B cell (primary cell): ENCODE measurements around the gene SPATA32.

Experiments
- EZH2 ChIP-seq: IDR thresholded peaks from 2 replicates; pipeline ENCODE4 v1.6.1; 2012; ENCODE audit warnings: borderline replicate concordance, low read depth, mild to moderate bottlenecking, moderate library complexity, low read length; ENCODE audit not compliant: insufficient read depth, poor library complexity, severe bottlenecking
- TF ChIP-seq, protein P1 (sequence below): fragments of 200-600 bp; IDR thresholded peaks from one replicate; pipeline ENCODE4 v1.8.0; 2022; ENCODE audit warnings: antibody characterized with exemption, mild to moderate bottlenecking

DNA sequence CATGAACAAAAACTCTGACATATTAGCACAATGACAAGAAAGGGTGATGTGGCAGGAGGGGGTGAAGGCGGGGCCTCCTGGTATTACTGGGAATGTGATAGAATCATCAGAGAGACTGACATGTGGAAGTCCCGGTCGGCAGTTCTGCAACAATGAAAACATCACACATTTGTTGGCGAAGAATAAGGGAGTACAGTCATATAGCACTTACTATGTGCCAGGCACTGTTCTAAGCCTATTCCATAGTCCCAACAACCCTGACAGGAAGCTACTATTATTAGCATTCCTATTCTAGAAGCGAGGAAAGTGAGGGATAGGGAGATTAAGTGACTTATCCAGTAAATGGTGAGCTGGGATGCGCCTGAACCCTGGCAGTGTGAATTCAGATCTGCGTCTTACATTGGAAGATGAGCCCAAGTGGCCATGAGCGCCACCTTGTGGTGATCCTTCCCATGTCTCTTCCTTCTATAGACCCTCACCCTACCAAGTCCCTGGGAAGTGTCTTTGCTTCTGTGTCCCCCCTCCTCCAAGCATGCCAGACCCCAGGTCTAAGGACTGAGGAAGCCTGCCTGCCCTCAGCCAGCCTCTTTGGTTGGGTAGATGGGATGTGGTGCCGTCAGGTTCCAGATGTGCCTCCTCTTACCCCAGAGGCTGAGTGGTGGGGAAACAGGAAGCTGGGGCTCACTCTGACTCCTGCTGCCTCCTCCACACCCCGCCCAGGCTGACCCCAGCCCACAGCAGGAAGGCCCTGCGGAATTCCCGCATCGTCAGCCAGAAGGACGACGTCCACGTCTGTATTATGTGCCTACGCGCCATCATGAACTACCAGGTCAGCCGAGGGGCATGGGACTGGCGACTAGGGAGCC is 26.2 kb downstream of the SPATA32 start:
- TF ChIP-seq, protein P1, sequence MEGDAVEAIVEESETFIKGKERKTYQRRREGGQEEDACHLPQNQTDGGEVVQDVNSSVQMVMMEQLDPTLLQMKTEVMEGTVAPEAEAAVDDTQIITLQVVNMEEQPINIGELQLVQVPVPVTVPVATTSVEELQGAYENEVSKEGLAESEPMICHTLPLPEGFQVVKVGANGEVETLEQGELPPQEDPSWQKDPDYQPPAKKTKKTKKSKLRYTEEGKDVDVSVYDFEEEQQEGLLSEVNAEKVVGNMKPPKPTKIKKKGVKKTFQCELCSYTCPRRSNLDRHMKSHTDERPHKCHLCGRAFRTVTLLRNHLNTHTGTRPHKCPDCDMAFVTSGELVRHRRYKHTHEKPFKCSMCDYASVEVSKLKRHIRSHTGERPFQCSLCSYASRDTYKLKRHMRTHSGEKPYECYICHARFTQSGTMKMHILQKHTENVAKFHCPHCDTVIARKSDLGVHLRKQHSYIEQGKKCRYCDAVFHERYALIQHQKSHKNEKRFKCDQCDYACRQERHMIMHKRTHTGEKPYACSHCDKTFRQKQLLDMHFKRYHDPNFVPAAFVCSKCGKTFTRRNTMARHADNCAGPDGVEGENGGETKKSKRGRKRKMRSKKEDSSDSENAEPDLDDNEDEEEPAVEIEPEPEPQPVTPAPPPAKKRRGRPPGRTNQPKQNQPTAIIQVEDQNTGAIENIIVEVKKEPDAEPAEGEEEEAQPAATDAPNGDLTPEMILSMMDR, result peak; percentile 83
- no peak for TF ChIP-seq EZH2
